ENCODE measurements around the gene HLA-G.

The HLA-G gene

DNA sequence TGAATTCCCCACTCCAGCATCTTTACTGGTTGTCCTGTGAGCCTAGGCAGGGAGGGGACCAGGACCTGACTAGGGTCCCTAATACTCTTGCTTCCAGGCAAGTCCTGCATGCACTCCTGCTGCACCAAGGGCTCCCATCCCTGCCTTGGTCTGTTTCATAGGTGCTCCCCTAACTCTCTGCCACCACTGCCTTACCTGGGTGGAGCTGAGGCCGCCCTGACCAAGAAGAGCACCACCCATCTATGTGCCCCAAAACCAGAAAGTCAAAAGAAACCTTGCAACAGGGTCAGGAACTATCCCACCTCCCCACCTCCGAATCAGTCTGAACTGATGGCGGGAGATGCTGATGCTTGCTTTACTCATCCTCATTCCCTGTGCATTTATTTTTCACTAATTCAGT lies 23.6 kb downstream of the HLA-G start:
- TF ChIP-seq, protein P1, sequence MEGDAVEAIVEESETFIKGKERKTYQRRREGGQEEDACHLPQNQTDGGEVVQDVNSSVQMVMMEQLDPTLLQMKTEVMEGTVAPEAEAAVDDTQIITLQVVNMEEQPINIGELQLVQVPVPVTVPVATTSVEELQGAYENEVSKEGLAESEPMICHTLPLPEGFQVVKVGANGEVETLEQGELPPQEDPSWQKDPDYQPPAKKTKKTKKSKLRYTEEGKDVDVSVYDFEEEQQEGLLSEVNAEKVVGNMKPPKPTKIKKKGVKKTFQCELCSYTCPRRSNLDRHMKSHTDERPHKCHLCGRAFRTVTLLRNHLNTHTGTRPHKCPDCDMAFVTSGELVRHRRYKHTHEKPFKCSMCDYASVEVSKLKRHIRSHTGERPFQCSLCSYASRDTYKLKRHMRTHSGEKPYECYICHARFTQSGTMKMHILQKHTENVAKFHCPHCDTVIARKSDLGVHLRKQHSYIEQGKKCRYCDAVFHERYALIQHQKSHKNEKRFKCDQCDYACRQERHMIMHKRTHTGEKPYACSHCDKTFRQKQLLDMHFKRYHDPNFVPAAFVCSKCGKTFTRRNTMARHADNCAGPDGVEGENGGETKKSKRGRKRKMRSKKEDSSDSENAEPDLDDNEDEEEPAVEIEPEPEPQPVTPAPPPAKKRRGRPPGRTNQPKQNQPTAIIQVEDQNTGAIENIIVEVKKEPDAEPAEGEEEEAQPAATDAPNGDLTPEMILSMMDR (conservative IDR thresholded peaks at IDR 0.05; ENCODE audit: low read depth): no peak
- CTCF ChIA-PET: interaction anchor here (0.7 kb wide), 1 partner anchor 162 kb away, joined by 6 read pairs; no protein-coding TSS in a partner anchor
- no peak overlapping the region for H3K27ac ChIP-seq
- POLR2A ChIA-PET (ENCODE audit: low non-redundant PET): no interaction called here
- no peak for DNase-seq (ENCODE audit: low spot score)

DNA sequence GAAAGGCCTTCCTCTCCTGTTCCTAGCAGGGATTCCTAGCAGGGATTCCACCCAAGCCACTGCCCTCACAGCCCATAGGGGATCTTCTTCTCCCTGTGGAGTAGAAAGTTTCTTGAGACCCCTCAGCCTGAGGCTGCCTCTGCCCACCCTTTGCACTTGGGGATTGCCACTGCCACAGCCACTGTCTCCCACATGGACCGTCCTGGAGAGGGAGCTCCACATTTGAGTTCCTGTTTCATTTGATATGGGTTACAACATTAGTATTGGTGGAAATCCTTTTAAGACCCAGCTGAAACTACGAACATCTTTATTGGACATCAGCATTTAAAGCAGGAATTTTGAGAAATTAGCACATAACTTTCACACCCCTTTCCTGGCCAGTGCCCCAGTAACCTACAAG lies 25.6 kb downstream of the HLA-G start:
- TF ChIP-seq, protein P1 (conservative IDR thresholded peaks at IDR 0.05; ENCODE audit: low read depth): no peak
- no peak overlapping the region for H3K27ac ChIP-seq
- ChIA-PET POLR2A (ENCODE audit: low non-redundant PET) (no interaction called here), CTCF (interaction anchor here (0.6 kb wide), 1 partner anchor 116 kb away, joined by 3 read pairs; no protein-coding TSS in a partner anchor)
- no peak for DNase-seq (ENCODE audit: low spot score)

DNA sequence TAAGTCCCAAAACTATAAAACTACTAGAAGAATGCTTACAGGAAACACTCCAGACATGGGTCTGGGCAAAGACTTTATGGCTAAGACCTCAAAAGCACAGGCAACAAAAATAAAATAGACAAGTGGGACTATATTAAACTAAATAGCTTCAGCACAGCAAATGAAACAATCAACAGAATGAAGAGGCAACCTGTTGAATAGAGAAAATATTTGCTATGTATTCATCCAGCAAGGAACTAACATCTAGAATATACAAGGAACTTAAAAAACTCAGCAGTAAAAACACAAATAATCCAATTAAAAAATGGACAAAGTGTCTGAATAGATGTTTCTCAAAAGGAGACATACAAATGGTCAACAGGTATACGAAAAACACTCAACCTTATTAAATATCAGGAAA lies 30.4 kb downstream of the HLA-G start:
- ChIA-PET CTCF (interaction anchor here (0.5 kb wide), 1 partner anchor 14 kb away, joined by 3 read pairs; no protein-coding TSS in a partner anchor), POLR2A (ENCODE audit: low non-redundant PET) (no interaction called here)
- DNase-seq (ENCODE audit: low spot score): no peak
- TF ChIP-seq, protein P1 (conservative IDR thresholded peaks at IDR 0.05; ENCODE audit: low read depth): no peak
- H3K27ac ChIP-seq: no peak overlapping the region

DNA sequence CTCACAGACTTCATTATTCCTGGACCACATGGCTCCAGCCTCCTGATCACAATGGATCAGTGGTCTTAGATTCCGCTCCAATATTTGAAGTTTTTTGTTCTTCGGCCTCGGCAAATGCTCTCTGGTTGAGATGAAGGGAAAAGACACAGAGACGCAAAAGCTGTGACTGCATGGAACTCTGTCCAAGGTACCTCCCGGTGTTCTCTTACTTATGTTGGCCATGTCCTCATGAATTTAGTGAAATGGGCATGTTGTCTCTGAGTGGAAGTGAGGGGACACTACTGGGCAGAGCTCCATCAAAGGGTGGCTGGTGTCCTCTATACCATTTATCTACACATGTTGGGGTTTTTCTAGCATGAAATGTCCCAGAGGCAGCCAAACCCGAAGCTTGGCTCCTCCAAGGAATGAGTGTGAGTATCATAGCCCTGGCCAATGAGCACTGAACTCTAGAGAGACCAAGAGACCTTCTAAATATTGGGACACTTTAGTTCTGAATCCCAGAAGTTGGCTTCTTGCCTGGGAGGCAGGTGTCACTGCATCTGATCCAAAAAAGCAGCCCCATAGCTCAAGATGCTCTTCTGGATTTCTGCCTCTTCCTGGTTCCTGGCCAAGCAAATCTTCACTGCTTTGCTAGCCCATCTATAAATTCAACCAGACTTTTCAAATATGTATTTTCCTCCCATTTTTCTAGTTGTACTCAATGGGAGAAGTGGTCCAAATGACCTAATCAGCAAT lies 34.1 kb downstream of the HLA-G start:
- DNase-seq (ENCODE audit: low spot score): no peak
- CTCF ChIA-PET: interaction anchor here (0.6 to 1.0 kb wide), 4 partner anchors 104 to 308 kb away, joined by 3 read pairs; partner anchors contain the start of gene GABBR1
- POLR2A ChIA-PET (ENCODE audit: low non-redundant PET): no interaction called here
- TF ChIP-seq, protein P1 (conservative IDR thresholded peaks at IDR 0.05; ENCODE audit: low read depth): no peak
- no peak overlapping the region for H3K27ac ChIP-seq

DNA sequence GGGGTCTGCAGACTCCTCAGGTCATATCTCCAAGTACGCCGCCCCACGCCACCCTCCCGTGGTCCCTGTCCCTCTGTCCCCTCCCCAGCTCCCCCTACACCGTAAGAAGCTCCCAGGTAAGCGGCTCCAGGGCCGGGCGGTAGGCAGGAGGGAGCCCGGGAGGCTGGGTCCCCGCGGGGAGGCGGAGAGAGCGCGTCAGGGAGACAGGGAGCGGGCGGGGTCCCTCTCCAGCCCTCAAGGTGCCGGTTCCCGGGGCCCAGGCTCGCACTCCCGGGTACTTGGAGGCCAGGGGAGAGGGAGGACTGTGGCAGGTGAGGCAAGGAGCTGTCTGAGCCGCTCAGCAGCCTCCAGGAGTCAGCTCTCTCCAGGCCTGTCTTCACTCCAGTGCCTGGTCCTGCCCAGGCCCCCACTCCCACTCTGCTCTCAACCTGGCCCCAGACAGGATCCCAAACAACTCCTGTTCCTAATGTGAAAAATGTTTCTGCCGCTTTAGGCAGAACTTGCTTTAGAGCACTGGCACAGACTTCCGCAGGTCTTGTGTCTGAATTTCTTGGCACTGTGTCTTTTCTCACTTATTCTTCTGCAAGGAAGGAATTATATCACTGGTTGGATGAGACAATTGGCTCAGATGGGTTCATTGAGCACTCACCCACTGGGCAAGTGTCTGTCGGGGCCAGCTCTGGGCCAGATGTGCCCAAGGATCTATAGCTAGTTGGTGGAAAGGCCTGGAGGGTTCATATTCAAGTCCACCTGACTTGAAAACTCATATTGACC lies 36.6 kb downstream of the HLA-G start:
- TF ChIP-seq, protein P1 (conservative IDR thresholded peaks at IDR 0.05; ENCODE audit: low read depth): no peak
- no peak overlapping the region for H3K27ac ChIP-seq
- POLR2A ChIA-PET (ENCODE audit: low non-redundant PET): no interaction called here
- no peak for DNase-seq (ENCODE audit: low spot score)
- CTCF ChIA-PET: interaction anchor here (0.6 kb wide), 1 partner anchor 21 kb away, joined by 3 read pairs; no protein-coding TSS in a partner anchor

DNA sequence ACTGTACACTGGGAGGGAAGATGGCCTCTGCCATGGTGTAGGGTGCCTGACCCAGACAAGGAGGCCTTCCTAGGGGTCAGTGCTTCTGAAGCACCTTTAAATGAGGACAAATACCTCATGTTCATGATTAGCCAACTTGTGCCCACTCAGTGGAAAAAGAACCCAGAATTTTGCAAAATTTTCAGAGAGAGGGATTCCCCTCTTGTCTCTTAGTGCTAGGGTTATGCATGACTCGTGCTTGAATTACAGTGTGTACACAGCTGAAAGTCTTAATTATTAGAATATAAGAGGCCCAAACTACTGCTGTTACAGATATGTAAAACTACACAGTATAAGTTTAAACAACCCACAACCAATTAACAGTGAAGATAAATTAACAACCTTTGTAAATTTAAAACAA lies 38.0 kb downstream of the HLA-G start:
- POLR2A ChIA-PET (ENCODE audit: low non-redundant PET): no interaction called here

More for the DNA sequence above, 38.0 kb downstream of the HLA-G start:
- CTCF ChIA-PET: interaction anchor here (0.6 kb wide), 1 partner anchor 1501 kb away, joined by 4 read pairs; no protein-coding TSS in a partner anchor
- no peak for DNase-seq (ENCODE audit: low spot score)
- TF ChIP-seq, protein P1 (conservative IDR thresholded peaks at IDR 0.05; ENCODE audit: low read depth): no peak
- no peak overlapping the region for H3K27ac ChIP-seq

Data from RWPE1 (cell line).